ENCODE results near the gene CLEC1B.

DNA sequence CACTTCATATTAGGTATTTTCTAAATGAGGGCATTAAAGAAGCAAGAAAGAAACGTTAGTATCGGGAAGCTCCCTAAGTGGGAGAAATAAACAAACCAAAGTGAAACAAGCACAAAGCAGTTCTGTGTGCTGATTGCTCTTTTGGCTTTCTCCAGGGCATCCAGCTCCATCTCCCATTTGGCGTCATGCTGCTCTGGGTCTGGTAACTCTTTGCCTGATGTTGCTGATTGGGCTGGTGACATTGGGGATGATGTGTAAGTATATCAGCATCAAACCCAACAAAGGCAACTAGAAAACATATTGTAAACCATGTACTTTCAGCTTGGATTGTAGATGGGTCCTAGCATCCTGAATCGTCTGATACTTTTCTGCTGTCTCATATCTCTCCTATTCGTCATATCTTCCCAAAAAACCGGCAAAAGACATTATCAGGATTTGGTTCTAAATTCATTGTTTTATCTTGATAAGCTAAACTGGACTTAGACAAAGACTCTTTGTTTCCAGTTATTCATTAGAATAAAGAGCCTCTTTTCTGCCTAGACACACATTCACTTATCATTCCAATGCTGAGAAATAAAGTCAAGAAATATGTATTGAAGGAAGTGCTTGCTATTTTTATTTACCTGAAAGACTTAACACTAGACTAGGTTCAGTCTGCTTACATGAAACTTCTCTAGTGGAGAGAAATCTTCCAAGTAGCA, 13.9 kb upstream of the CLEC1B start:
- TF ChIP-seq SP1 (IDR thresholded peaks at IDR 0.05), result no peak
- no peak for TF ChIP-seq BHLHE40 (IDR thresholded peaks at IDR 0.05; ENCODE audit: borderline replicate concordance)
